SK-N-MC (cell line): Measurements from ENCODE around the gene RPA1.

Source experiments
- EZH2 ChIP-seq: fragments of 200-600 bp; sonication (generic); IDR thresholded peaks from one replicate; pipeline ENCODE4 v1.6.1; 2017; ENCODE audit warnings: antibody characterized with exemption
- FOXP2 ChIP-seq: optimal IDR thresholded peaks from 2 replicates; pipeline ENCODE3; 2011; ENCODE audit warnings: mild to moderate bottlenecking, moderate library complexity; ENCODE audit not compliant: insufficient read depth; ENCODE audit errors: extremely low read length, control extremely low read depth
- POLR2AphosphoS5 ChIP-seq: IDR thresholded peaks from 2 replicates; pipeline ENCODE4 v1.6.1; 2012; ENCODE audit warnings: mild to moderate bottlenecking, low read depth, low read length, borderline replicate concordance

- no peak for TF ChIP-seq POLR2AphosphoS5
- TF ChIP-seq EZH2 = no peak
- TF ChIP-seq FOXP2 = no peak
These were observed 100.5 kb downstream of the RPA1 start for GRCh38 chr17:1930337-1930645.
